Adrenal gland (tissue), 5 donors: ENCODE results near the gene ZDHHC14.

Source experiments
- POLR2A ChIP-seq, 2 donors: fragments of 450-650 bp; IDR thresholded peaks; one replicate each; pipeline ENCODE4 v1.6.1; 2017; ENCODE audit warnings: antibody characterized with exemption in 2 of 2, mild to moderate bottlenecking in 2 of 2, moderate library complexity in 1 of 2
- TF ChIP-seq, protein P1 (sequence below), 6 experiments: fragments of 450-650 bp in 4 of 6; fragments of 200-600 bp in 2 of 6; sonication (generic) in 1 of 6; IDR thresholded peaks; 1 replicate in 5 of 6; 2 replicates in 1 of 6; pipeline versions ENCODE4 v1.5.1 to v1.8.0; 2016 to 2021; ENCODE audit warnings: antibody characterized with exemption in 6 of 6, mild to moderate bottlenecking in 2 of 6, moderate library complexity in 1 of 6
- donor health status: DM: no; HTN: no; CAD: no.

DNA sequence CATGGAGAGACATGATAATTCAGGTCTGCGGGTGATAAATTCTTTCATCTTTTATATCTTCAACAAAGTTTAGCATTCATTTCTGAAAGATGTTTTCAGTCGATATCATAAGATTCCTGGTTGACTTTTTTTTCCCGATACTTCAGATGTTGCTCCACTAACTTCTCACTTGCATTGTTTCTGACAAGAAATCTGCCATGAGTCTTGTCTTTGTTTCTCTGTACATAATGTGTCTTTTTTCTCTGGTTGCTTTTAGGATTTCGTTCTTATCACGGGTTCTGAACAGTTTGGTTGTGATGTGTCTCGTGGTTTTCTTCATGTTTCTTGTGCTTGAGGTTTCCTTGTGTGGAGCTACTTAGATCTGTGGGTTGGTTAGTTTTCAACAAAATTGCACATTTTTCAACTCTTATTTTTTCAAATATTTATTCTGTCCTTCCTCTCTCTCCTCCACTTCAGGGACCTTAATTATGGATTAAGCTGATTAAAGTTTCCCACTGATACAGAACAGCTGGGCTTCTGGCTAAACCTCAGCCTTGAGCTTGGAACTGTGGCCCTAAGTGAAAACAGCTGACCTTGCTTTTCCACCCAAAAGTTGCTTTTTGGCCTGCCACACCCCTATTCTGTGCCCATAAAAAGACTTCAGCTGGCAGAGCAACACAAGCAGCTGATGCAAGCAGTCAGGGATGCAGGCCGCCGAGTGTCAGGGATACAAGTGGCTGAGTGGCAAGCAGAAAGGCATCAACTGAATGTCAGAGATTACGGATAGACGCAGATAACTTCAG is 344.2 kb downstream of the ZDHHC14 start:
- TF ChIP-seq, protein P1, sequence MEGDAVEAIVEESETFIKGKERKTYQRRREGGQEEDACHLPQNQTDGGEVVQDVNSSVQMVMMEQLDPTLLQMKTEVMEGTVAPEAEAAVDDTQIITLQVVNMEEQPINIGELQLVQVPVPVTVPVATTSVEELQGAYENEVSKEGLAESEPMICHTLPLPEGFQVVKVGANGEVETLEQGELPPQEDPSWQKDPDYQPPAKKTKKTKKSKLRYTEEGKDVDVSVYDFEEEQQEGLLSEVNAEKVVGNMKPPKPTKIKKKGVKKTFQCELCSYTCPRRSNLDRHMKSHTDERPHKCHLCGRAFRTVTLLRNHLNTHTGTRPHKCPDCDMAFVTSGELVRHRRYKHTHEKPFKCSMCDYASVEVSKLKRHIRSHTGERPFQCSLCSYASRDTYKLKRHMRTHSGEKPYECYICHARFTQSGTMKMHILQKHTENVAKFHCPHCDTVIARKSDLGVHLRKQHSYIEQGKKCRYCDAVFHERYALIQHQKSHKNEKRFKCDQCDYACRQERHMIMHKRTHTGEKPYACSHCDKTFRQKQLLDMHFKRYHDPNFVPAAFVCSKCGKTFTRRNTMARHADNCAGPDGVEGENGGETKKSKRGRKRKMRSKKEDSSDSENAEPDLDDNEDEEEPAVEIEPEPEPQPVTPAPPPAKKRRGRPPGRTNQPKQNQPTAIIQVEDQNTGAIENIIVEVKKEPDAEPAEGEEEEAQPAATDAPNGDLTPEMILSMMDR (IDR thresholded peaks at IDR 0.05), result no peak
- no peak for TF ChIP-seq POLR2A (IDR thresholded peaks at IDR 0.05)
